CD4-positive, alpha-beta T cell treated with Interleukin-6 for 4 hours (primary cell): Measurements from ENCODE around the gene LRIT2.

Experiments used
- DNase-seq: peaks from one replicate; pipeline ENCODE4 v3.0.0-alpha.2; 2020; ENCODE audit warnings: mixed read lengths

Gene LRIT2

GRCh38 chr10:84241185-84241790 is 15.9 kb upstream of the LRIT2 start, which contains the start of gene LRIT1:
Gene LRIT1, minus strand, starts transcription at chr10:84241546. Its CDS starts 107 bp downstream, at chr10:84241439.
- no peak for DNase-seq

GRCh38 chr10:84238909-84239308 is 13.6 kb upstream of the LRIT2 start:
- DNase-seq, result no peak

GRCh38 chr10:84237199-84238051 is 12.1 kb upstream of the LRIT2 start:
- no peak for DNase-seq

- DNase-seq, result no peak
Measured at GRCh38 chr10:84236807-84237198, 11.5 kb upstream of the LRIT2 start.

- no peak for DNase-seq
Measured at GRCh38 chr10:84235096-84235495, 9.8 kb upstream of the LRIT2 start.

- DNase-seq, result no peak
Measured at GRCh38 chr10:84234479-84234878, 9.1 kb upstream of the LRIT2 start.

GRCh38 chr10:84233940-84234339 is 8.6 kb upstream of the LRIT2 start:
- DNase-seq, result no peak

- DNase-seq, result no peak
Measured at GRCh38 chr10:84232376-84232775, 7.0 kb upstream of the LRIT2 start.

- no peak for DNase-seq
Measured at GRCh38 chr10:84230359-84230758, 5.0 kb upstream of the LRIT2 start.

- DNase-seq, result no peak
Measured at GRCh38 chr10:84227810-84228209, 2.5 kb upstream of the LRIT2 start.

- DNase-seq, result no peak
Measured at GRCh38 chr10:84226616-84227015, 1.3 kb upstream of the LRIT2 start.

GRCh38 chr10:84224411-84225028 is 824 bp downstream of the LRIT2 start:
- DNase-seq, result no peak

- DNase-seq, result no peak
Measured at GRCh38 chr10:84221916-84222315, 3.4 kb downstream of the LRIT2 start.

- DNase-seq, result no peak
Measured at GRCh38 chr10:84217746-84218145, 7.6 kb downstream of the LRIT2 start.

- DNase-seq, result no peak
Measured at GRCh38 chr10:84216834-84217233, 8.5 kb downstream of the LRIT2 start.

- peak; percentile 30 for DNase-seq
Measured at GRCh38 chr10:84214612-84215235, 10.6 kb downstream of the LRIT2 start.

GRCh38 chr10:84214046-84214572 is 11.2 kb downstream of the LRIT2 start:
- no peak for DNase-seq

GRCh38 chr10:84213076-84213475 is 12.3 kb downstream of the LRIT2 start:
- DNase-seq, result no peak

GRCh38 chr10:84212014-84212413 is 13.3 kb downstream of the LRIT2 start:
- DNase-seq, result no peak

- no peak for DNase-seq
Measured at GRCh38 chr10:84211566-84211965, 13.8 kb downstream of the LRIT2 start.

- DNase-seq, result no peak
Measured at GRCh38 chr10:84208023-84208422, 17.3 kb downstream of the LRIT2 start.

GRCh38 chr10:84205853-84206525 is 19.4 kb downstream of the LRIT2 start:
- no peak for DNase-seq
